Endothelial cell of umbilical vein (primary cell): ENCODE results near the gene TWIST1. TPM values are rescaled to one million over a fixed set of nuclear protein-coding genes. Genes with fewer than 3 reads are reported as not detected.

Experiments
- BruUV-seq: library from RNA; stranded (reverse); fragments of 400-500 nt; replicated peaks from 2 replicates; lab custom pipeline; 2021; lab: Mats Ljungman, UMichigan
- CTCF ChIA-PET: fragments of 300-600, 350-600 bp; sonication (Branson Sonifier 250); formaldehyde crosslinking; loops from one replicate; lab custom pipeline; 2021; ENCODE audit warnings: antibody characterized with exemption, inconsistent platforms; lab: Charles Lee
- POLR2A ChIA-PET: fragments of 300-600, 350-600 bp; sonication (Branson Sonifier 250); formaldehyde crosslinking; loops from one replicate; lab custom pipeline; 2021; ENCODE audit warnings: antibody characterized with exemption, inconsistent platforms; lab: Charles Lee
- DNase-seq: peaks from one replicate; pipeline ENCODE4 v3.0.0-alpha.2; 2011; ENCODE audit warnings: low read depth, low spot score
- FAIRE-seq: peaks from 2 replicates; lab custom pipeline; 2011; peaks lifted over from hg19 to GRCh38; lab: Jason Lieb, UNC
- H2AFZ ChIP-seq: 2 replicates; pipeline ENCODE4 v1.6.0; 2012; ENCODE audit warnings: low read depth, low read length, control low read depth, inconsistent platforms
- H3K27ac ChIP-seq: 2 replicates; pipeline ENCODE4 v1.5.1; 2011; ENCODE audit warnings: low read depth, mild to moderate bottlenecking, control low read depth, low read length, moderate library complexity; ENCODE audit not compliant: insufficient read depth
- H3K27me3 ChIP-seq, 2 experiments: 2 replicates each; pipeline versions ENCODE4 v1.6.0 to v1.6.1; 2011; ENCODE audit warnings: low read length in 2 of 2, mixed read lengths in 1 of 2; ENCODE audit not compliant: control insufficient read depth in 2 of 2, insufficient read depth in 2 of 2
- H3K36me3 ChIP-seq, 2 experiments: 2 replicates in 1 of 2; 3 replicates in 1 of 2; pipeline ENCODE4 v1.5.1; 2011; ENCODE audit warnings: low read length in 2 of 2, mild to moderate bottlenecking in 1 of 2, moderate library complexity in 1 of 2; ENCODE audit not compliant: control insufficient read depth in 2 of 2, insufficient read depth in 2 of 2; ENCODE audit errors: extremely low read depth in 1 of 2
- H3K4me1 ChIP-seq: 3 replicates; pipeline ENCODE4 v1.5.1; 2011; ENCODE audit warnings: mild to moderate bottlenecking, low read length; ENCODE audit not compliant: control insufficient read depth, insufficient read depth; ENCODE audit errors: extremely low read depth
- H3K4me2 ChIP-seq: 2 replicates; pipeline ENCODE4 v1.6.1; 2011; ENCODE audit warnings: low read length, control low read depth, mixed read lengths; ENCODE audit not compliant: insufficient read depth
- H3K4me3 ChIP-seq, 3 experiments: fragments of 200-600 bp in 1 of 3; sonication (generic), shearing (Covaris generic) in 1 of 3; replicated peaks in 1 of 3; 2 replicates each; pipeline ENCODE4 v1.5.1; 2011 to 2016; ENCODE audit warnings: control low read depth in 3 of 3, low read length in 3 of 3, mild to moderate bottlenecking in 2 of 3, inconsistent platforms in 1 of 3, low read depth in 1 of 3, moderate library complexity in 1 of 3; ENCODE audit not compliant: insufficient read depth in 1 of 3
- H3K79me2 ChIP-seq: 2 replicates; pipeline ENCODE4 v1.6.0; 2012; ENCODE audit warnings: low read length, inconsistent platforms; ENCODE audit not compliant: control insufficient read depth, insufficient read depth
- H3K9ac ChIP-seq: replicated peaks from 2 replicates; pipeline ENCODE3; 2011; ENCODE audit warnings: low read length, control low read depth; ENCODE audit not compliant: insufficient read depth; ENCODE audit errors: extremely low read depth
- H3K9me1 ChIP-seq: replicated peaks from 3 replicates; pipeline ENCODE4 v1.6.0; 2011; ENCODE audit warnings: mild to moderate bottlenecking, low read length; ENCODE audit not compliant: control insufficient read depth, insufficient read depth; ENCODE audit errors: extremely low read depth
- H3K9me3 ChIP-seq: replicated peaks from 2 replicates; pipeline ENCODE4 v1.5.1; 2012; ENCODE audit warnings: low read length, inconsistent platforms; ENCODE audit not compliant: control insufficient read depth, insufficient read depth
- H4K20me1 ChIP-seq: replicated peaks from 2 replicates; pipeline ENCODE3; 2011; ENCODE audit warnings: mild to moderate bottlenecking, low read length; ENCODE audit not compliant: control insufficient read depth, insufficient read depth; ENCODE audit errors: extremely low read depth
- CTCF ChIP-seq, 2 donors: IDR thresholded peaks; 1 replicate in 1 of 2; 2 replicates in 1 of 2; pipeline ENCODE4 v1.5.1; 2011; ENCODE audit warnings: low read length in 2 of 2, mild to moderate bottlenecking in 2 of 2, moderate library complexity in 2 of 2, control low read depth in 1 of 2, inconsistent platforms in 1 of 2, low read depth in 1 of 2; ENCODE audit not compliant: insufficient read depth in 1 of 2; ENCODE audit errors: extremely low read depth in 1 of 2
- EZH2 ChIP-seq: IDR thresholded peaks from 2 replicates; pipeline ENCODE4 v1.6.1; 2012; ENCODE audit warnings: borderline replicate concordance, low read depth, mild to moderate bottlenecking, moderate library complexity, low read length, inconsistent platforms; ENCODE audit not compliant: severe bottlenecking
- FOS ChIP-seq: IDR thresholded peaks from 2 replicates; pipeline ENCODE4 v1.6.1; 2011; ENCODE audit warnings: mild to moderate bottlenecking, low read length, moderate library complexity, borderline replicate concordance; ENCODE audit not compliant: insufficient read depth
- JUN ChIP-seq: IDR thresholded peaks from 2 replicates; pipeline ENCODE4 v1.6.1; 2011; ENCODE audit warnings: borderline replicate concordance, low read depth; ENCODE audit not compliant: insufficient read length, insufficient read depth
- MAX ChIP-seq: IDR thresholded peaks from 2 replicates; pipeline ENCODE4 v1.6.1; 2011; ENCODE audit not compliant: insufficient read depth, insufficient read length
- MYC ChIP-seq: IDR thresholded peaks from one replicate; pipeline ENCODE4 v1.6.1; 2011; ENCODE audit warnings: mild to moderate bottlenecking, low read depth, low read length
- POLR2A ChIP-seq: IDR thresholded peaks from 2 replicates; pipeline ENCODE4 v1.6.1; 2012; ENCODE audit warnings: low read depth, mild to moderate bottlenecking, control low read depth, low read length
- POLR2AphosphoS5 ChIP-seq: IDR thresholded peaks from 2 replicates; pipeline ENCODE4 v1.6.1; 2012; ENCODE audit warnings: low read depth, mild to moderate bottlenecking, control low read depth, low read length, moderate library complexity; ENCODE audit not compliant: insufficient read depth
- dilution Hi-C: fragments of 300-500 bp; cut with MboI; formaldehyde crosslinking; loops from one replicate; pipeline ENCODE4 v1.15.0; 2019; ENCODE audit warnings: low sequenced_read_pairs; ENCODE audit not compliant: extremely low pct_ligation_motif_present
- intact Hi-C: fragments of 100-400 bp; cut with micrococcal nuclease; formaldehyde crosslinking; loops from one replicate; pipeline ENCODE4 v1.10.0; 2022
- polyA plus RNA-seq, 4 experiments: library from polyadenylated mRNA; depleted of rRNA in 3 of 4; stranded (reverse) in 3 of 4; unstranded in 1 of 4; fragments of >200 nt; gene quantifications; 2 replicates each; pipeline versions ENCODE4 v1.2.1 to v1.2.3, GENCODE V29; 2011 to 2012; ENCODE audit warnings: missing spikeins in 1 of 4
- total RNA-seq: library from RNA; stranded (reverse); gene quantifications from 2 replicates; pipeline ENCODE4 v1.2.3, GENCODE V29; 2021

The TWIST1 gene
- total and polyA plus RNA-seq, 2 donors (not counting 3 experiments of a cell fraction or from before 2014, with no cell fraction given) = not detected

- TF ChIP-seq JUN = no peak
- no peak for TF ChIP-seq POLR2A
- no peak for TF ChIP-seq EZH2
- TF ChIP-seq FOS = no peak
- no peak for TF ChIP-seq MAX
- TF ChIP-seq CTCF (IDR thresholded peaks at IDR 0.05; ENCODE audit: extremely low read depth in 1 of 2, insufficient read depth in 1 of 2, low read depth in 1 of 2, low read length in 2 of 2) = no peak
- TF ChIP-seq MYC = no peak
- no peak for TF ChIP-seq POLR2AphosphoS5
- intact Hi-C loops = loop anchor here (1.0 kb wide), 1 partner anchor 9 kb away; no protein-coding TSS in a partner anchor
- H2AFZ ChIP-seq = no peak overlapping the region
- no peaks in the 10 kb centered on the region for H3K9me1 ChIP-seq
- FAIRE-seq (no peak), DNase-seq (no peak)
- H3K9ac ChIP-seq = no peak overlapping the region
- no peaks in the 10 kb centered on the region for H3K9me3 ChIP-seq
- no peak overlapping the region for H3K4me3 ChIP-seq
- ChIA-PET CTCF (interaction anchor here (0.9 kb wide), 1 partner anchor 13 kb away, joined by 3 read pairs; no protein-coding TSS in a partner anchor), POLR2A (no interaction called here)
- peaks cover 91 to 100% of the 10 kb centered on the region in 2 experiments for H3K27me3 ChIP-seq
- no peak overlapping the region for H3K4me2 ChIP-seq
- no peak overlapping the region for H3K27ac ChIP-seq
- no peaks in the 10 kb centered on the region for H3K36me3 ChIP-seq
- no TSS peak for BruUV-seq
- no peaks in the 10 kb centered on the region for H3K79me2 ChIP-seq
- dilution Hi-C loops = no loop called here
- H3K4me1 ChIP-seq = peaks cover 10% of the 10 kb centered on the region
- no peaks in the 10 kb centered on the region for H4K20me1 ChIP-seq
Measured at GRCh38 chr7:19109000-19109946, 8.2 kb downstream of the TWIST1 start.
